GM12891 (cell line): Measurements from ENCODE around the gene HNRNPH2.

Source experiments
- DNase-seq: peaks from one replicate; pipeline ENCODE4 v3.0.0; 2011; ENCODE audit warnings: low spot score; ENCODE audit not compliant: insufficient read length
- FAIRE-seq: peaks from 2 replicates; lab custom pipeline; 2011; peaks lifted over from hg19 to GRCh38; lab: Jason Lieb, UNC
- PAX5 ChIP-seq: IDR thresholded peaks from 2 replicates; pipeline ENCODE4 v1.6.1; 2011; ENCODE audit warnings: low read length, moderate library complexity, mild to moderate bottlenecking; ENCODE audit not compliant: insufficient read depth, severe bottlenecking
- POLR2A ChIP-seq: IDR thresholded peaks from 2 replicates; pipeline ENCODE4 v1.6.1; 2011; ENCODE audit warnings: low read depth, low read length, control low read depth
- POLR2AphosphoS5 ChIP-seq: IDR thresholded peaks from 2 replicates; pipeline ENCODE4 v1.6.1; 2011; ENCODE audit warnings: low read depth, low read length, control low read depth
- POU2F2 ChIP-seq: IDR thresholded peaks from 2 replicates; pipeline ENCODE4 v1.6.1; 2011; ENCODE audit warnings: low read depth, mild to moderate bottlenecking, control low read depth, low read length, moderate library complexity
- SPI1 ChIP-seq: IDR thresholded peaks from 2 replicates; pipeline ENCODE4 v1.6.1; 2011; ENCODE audit warnings: low read depth, low read length, control low read depth
- TAF1 ChIP-seq: IDR thresholded peaks from 2 replicates; pipeline ENCODE4 v1.6.1; 2011; ENCODE audit warnings: low read depth, low read length, control low read depth

HNRNPH2 gene

DNA sequence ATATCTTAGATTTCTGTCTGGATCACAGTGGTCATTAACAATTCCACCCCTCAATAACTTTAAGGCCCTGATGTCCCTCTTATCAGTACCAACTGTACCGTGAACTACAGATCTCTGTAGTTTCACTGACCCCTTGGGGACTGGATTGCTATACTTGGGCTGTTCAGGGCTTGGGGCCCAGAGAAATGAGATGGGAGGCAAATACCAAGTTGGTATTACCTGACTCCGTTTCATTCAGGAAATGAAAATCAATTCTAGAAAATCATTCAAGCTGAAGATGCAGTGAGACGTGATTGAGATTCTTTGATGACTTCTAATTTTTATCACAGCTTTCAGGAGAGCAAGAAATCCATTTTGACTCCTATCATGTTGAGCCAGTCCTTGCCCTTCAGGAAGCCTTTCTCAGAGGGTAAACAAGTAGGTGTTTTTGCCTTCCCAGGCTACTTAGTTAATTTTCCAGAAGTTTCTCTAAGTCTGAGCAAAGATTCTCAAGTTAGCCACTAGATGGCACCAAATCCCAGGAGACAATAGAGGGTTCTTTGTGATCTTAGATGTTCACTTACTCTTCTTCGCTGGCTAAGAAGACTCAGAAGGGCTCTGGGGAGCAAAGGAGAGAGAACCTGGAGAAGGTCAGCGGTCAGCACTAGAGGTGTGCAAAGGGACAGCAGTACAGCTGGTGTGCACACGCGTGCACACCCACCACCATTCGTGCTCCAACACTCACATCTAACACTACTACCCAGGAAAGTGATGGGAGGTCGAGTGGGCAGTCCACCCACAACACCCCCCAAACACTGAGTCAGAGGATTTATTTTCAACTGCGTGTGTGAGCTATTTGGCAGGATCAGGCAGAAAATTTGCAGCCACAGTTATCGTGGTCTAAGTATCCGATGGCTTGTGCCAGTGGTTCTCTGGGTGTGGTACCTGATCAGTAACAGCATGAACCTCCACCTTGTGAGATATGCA, 7.4 kb downstream of the HNRNPH2 start:
- DNase-seq (no peak), FAIRE-seq (peak; percentile 45)
- no peak for TF ChIP-seq POLR2A
- no peak for TF ChIP-seq POU2F2
- no peak for TF ChIP-seq POLR2AphosphoS5
- no peak for TF ChIP-seq PAX5
- no peak for TF ChIP-seq SPI1
- TF ChIP-seq TAF1 = no peak

DNA sequence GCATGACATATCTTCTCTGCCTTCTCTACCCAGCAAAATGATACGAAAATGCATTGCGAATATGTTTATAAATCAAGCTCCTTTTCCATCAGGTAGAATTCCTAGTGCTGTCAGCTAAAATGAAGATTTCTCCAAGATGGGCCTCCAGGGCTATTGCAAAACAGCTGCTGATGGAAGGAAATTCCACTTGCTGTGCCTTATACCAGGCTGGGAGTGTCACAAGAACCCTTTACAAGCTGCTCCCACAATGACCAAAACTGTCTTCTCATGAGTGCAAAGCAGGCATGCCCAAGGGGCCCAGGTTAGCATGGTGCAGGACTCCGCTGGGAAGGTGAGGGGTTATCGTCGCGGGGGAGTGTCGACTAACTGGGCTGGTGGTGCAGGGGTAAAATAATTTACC, 8.7 kb downstream of the HNRNPH2 start:
- no peak for DNase-seq
- no peak for FAIRE-seq
- TF ChIP-seq POU2F2 (no peak), POLR2AphosphoS5 (no peak), PAX5 (no peak), TAF1 (no peak), POLR2A (no peak), SPI1 (no peak)

DNA sequence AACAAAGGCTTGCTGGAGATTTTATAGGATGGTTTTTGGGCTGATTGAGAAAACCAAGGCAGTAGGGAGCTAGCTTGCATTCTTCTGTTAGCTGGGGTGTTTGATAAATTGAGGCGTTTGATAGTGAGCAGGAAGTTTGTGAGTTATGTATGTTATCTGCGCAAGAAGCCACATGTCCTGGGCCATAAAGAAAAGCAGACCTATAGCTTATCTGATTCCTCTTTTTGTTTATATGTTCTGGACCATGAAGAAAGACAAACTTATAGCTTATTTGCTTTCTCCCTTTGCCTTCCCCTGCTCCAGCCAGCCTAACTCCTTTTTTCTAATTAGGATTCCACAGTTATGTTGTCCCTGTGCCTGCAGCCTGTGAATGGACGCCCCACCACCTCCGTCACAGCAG, 9.2 kb downstream of the HNRNPH2 start:
- no peak for FAIRE-seq
- no peak for TF ChIP-seq POLR2AphosphoS5
- TF ChIP-seq TAF1 = no peak
- no peak for TF ChIP-seq POLR2A
- no peak for TF ChIP-seq POU2F2
- no peak for TF ChIP-seq PAX5
- no peak for TF ChIP-seq SPI1
- no peak for DNase-seq

DNA sequence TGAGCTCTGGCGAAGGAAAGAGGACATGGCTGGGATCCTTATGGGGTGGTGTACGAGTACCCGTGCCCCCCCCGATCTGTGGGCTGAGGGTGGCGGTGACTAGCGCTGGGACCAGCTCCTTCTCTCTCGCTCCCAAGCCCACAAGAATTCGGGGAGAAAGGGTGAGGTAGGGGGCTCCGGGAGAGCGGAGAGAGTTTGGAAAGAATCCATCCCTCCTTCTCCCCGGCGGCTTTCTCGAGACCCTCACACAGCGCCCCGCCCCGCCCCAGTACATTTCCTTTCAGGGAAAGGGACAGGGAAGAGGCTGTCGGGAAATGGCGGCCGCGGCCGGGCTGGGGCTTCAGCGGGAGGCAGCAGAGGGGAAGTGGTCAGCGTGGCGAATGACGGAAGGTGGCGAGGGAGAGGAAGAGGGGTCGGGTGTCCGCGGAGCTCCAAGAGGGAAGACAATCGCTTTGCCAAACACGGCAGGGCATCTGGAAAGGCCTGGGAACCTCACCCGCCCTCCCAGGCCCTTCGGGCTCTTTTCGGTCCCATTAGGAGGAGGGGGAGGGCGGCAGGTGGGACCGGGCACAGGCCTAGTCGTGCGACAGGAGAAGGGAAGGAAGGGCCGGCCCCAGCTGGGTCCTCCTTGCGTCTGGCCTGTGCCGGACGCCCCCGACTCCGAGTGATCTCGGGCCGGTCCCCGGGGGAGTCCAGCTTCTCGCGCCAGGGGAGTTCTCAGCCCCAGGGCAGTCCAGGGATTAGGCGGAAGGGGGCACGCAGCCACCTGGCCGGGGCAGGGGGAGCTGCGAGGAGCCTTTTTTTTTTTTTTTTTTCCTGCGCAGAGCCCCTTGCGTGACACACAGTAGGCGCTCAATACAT, 10.2 kb downstream of the HNRNPH2 start:
- peak; percentile 23 for DNase-seq
- peak; percentile 20 for FAIRE-seq
- TF ChIP-seq POU2F2 (no peak), SPI1 (peak; percentile 49), PAX5 (no peak), POLR2AphosphoS5 (no peak), TAF1 (peak; percentile 38; the same call in 1 of the 2 replicates), POLR2A (no peak)

DNA sequence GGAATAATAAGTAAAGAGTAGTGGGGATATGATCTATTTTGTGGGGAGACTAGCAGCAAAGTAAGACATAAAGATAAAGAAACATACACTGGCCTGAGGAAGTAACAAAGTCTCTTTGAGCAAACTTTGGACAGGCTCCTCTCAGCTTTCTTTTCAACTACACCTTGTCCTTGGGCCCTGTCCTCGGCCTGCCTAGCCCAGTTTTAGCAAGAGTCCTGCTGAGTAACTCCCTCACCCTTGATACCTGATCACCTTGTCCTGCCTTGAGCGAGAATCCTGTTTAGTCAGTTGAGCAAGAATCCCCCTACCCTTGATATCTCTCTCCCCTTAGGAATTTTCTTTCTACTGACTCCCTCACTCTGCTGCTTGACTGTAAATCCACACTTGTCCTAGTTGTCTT, 11.5 kb downstream of the HNRNPH2 start:
- TF ChIP-seq POU2F2 (no peak), PAX5 (no peak)
- FAIRE-seq (peak; percentile 5), DNase-seq (no peak)

DNA sequence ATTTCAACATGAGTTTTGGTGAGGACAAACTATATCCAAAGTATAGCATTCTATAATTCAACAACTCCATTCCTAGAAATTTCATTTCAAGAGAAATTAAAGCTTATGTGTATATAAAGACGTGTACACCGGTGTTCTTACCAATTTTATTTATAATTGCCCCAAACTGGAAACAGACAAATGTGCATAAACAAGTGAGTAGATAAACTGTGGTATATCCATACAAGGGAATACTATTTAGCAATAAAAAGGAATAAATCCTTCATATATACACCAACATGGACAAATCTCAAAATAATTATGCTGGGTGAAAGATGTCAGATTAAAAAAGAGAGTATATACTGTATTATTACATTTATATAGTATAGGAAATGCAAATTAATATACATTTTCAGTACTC, 19.9 kb downstream of the HNRNPH2 start:
- no peak for DNase-seq
- no peak for FAIRE-seq
- no peak for TF ChIP-seq POU2F2
- no peak for TF ChIP-seq TAF1
- no peak for TF ChIP-seq POLR2A
- TF ChIP-seq PAX5 = no peak
- no peak for TF ChIP-seq SPI1
- no peak for TF ChIP-seq POLR2AphosphoS5

DNA sequence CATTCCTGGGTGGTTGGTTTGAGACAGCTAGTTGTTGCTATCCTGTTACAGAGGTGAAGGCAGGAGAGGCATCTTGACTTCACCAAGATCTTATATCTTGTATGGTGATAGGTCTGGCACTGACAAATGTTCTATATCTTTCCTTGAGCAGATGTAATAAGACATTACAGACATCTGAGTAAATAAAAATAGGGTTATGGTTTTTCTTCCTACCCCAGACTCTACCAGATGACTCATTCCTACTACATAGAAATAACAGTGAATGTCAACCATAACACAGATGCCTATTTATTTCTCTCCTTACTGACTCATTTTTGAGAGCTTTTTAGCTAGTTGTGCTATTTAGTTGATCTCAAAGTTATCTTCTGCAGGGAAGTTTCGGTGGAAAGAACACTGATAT, 21.9 kb downstream of the HNRNPH2 start:
- no peak for TF ChIP-seq PAX5
- no peak for TF ChIP-seq POLR2A
- FAIRE-seq (peak; percentile 82), DNase-seq (no peak)

DNA sequence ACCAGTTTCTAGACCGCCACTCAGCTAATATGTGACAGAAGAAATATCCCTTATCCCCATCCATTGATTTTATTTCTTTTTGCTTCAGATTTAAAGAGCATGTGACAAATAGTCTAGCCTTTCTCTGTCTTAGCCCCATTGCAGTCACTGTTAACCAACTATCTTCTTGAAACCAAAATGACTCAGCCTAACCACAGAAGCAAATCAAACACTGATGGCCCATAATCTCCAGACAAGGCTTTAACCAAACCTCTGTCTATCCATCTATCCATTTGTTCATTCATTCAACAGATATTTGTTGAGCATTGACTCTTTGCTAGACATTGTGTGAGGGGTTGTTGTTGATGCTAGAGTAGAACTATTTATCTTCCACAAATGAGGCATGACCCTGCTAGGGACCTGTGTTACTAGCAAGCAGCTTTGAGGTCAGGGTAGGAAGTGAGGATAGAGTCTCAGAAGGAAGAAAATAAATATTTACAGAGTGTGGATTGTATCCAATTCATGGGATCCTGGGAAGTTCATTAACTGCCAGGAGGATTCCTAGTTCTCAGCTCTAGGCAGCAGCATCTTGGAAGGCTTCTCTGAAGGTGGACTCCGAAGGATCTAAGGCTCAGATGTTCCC, 22.5 kb downstream of the HNRNPH2 start:
- TF ChIP-seq POLR2A (no peak), POU2F2 (no peak), POLR2AphosphoS5 (no peak), TAF1 (no peak), SPI1 (no peak), PAX5 (no peak)
- DNase-seq = no peak
- FAIRE-seq = peak; percentile 20

DNA sequence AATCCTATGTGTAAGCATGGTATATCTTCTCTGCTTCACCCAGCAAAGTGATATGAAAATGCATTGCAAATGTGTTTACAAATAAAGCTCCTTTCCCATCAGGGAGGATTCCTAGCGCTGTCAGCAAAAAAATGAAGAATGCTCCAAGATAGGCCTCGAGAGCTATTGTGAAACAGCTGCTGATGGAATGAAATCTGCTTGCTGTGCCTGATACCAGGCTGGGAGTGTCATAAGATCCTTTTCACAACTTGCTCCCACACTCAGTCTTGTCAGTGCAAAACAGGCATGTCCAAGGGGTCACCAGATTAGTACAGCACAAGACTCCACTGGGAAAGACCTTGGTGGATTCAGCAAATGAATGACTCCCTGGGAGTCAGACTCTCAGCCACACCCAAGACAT, 34.1 kb downstream of the HNRNPH2 start:
- FAIRE-seq (peak; percentile 23), DNase-seq (no peak)
- TF ChIP-seq SPI1 = no peak
- TF ChIP-seq POLR2A = no peak
- no peak for TF ChIP-seq TAF1
- TF ChIP-seq PAX5 = no peak
- TF ChIP-seq POLR2AphosphoS5 = no peak
- no peak for TF ChIP-seq POU2F2
